ENCODE measurements around the gene SLC9A1.

GRCh38 chr1:27149084-27149761 is 5.7 kb downstream of the SLC9A1 start:
- TF ChIP-seq CTCF (IDR thresholded peaks at IDR 0.05) = no peak
- TF ChIP-seq POLR2A (IDR thresholded peaks at IDR 0.05) = no peak
